ENCODE results near the gene RORB. TPM values are rescaled to one million over a fixed set of nuclear protein-coding genes. Genes with fewer than 3 reads are reported as not detected.
A peak's percentile ranks its signal among the peaks of the same experiment; 100 is the strongest.

Gene RORB
- total RNA-seq, 1 donor from 2014 or later: not detected

GRCh38 chr9:74681906-74682305, 184.8 kb downstream of the RORB start:
- Mint-ChIP-seq H3K4me1 (ENCODE audit: low read depth) (no peaks in the 10 kb centered on the region), H3K4me3 (ENCODE audit: low read depth) (no peak overlapping the region), H3K27me3 (no peaks in the 10 kb centered on the region), H3K27ac (no peak overlapping the region), H3K9me3 (ENCODE audit: low read depth) (no peaks in the 10 kb centered on the region), H3K36me3 (ENCODE audit: insufficient read depth) (no peaks in the 10 kb centered on the region)
- TF ChIP-seq CTCF (IDR thresholded peaks at IDR 0.05; ENCODE audit: unreplicated experiment): no peak
- DNase-seq (ENCODE audit: low spot score, unreplicated experiment): no peak

GRCh38 chr9:74683322-74683721, 186.2 kb downstream of the RORB start:
- Mint-ChIP-seq H3K4me3 (ENCODE audit: low read depth) (no peak overlapping the region), H3K4me1 (ENCODE audit: low read depth) (no peaks in the 10 kb centered on the region), H3K9me3 (ENCODE audit: low read depth) (no peaks in the 10 kb centered on the region), H3K27me3 (no peaks in the 10 kb centered on the region), H3K36me3 (ENCODE audit: insufficient read depth) (no peaks in the 10 kb centered on the region), H3K27ac (no peak overlapping the region)
- no peak for TF ChIP-seq CTCF (IDR thresholded peaks at IDR 0.05; ENCODE audit: unreplicated experiment)
- no peak for DNase-seq (ENCODE audit: low spot score, unreplicated experiment)

- no peak for DNase-seq (ENCODE audit: low spot score, unreplicated experiment)
- Mint-ChIP-seq H3K36me3 (ENCODE audit: insufficient read depth) (no peaks in the 10 kb centered on the region), H3K27ac (no peak overlapping the region), H3K27me3 (no peaks in the 10 kb centered on the region), H3K4me3 (ENCODE audit: low read depth) (no peak overlapping the region), H3K4me1 (ENCODE audit: low read depth) (no peaks in the 10 kb centered on the region), H3K9me3 (ENCODE audit: low read depth) (no peaks in the 10 kb centered on the region)
- TF ChIP-seq CTCF (IDR thresholded peaks at IDR 0.05; ENCODE audit: unreplicated experiment): no peak
These were observed 193.9 kb downstream of the RORB start for GRCh38 chr9:74691058-74691457.

GRCh38 chr9:74696520-74696919, 199.4 kb downstream of the RORB start:
- peak; percentile 19 for TF ChIP-seq CTCF (IDR thresholded peaks at IDR 0.05; ENCODE audit: unreplicated experiment)
- Mint-ChIP-seq H3K36me3 (ENCODE audit: insufficient read depth) (no peaks in the 10 kb centered on the region), H3K27me3 (no peaks in the 10 kb centered on the region), H3K4me3 (ENCODE audit: low read depth) (no peak overlapping the region), H3K4me1 (ENCODE audit: low read depth) (no peaks in the 10 kb centered on the region), H3K9me3 (ENCODE audit: low read depth) (no peaks in the 10 kb centered on the region), H3K27ac (no peak overlapping the region)
- no peak for DNase-seq (ENCODE audit: low spot score, unreplicated experiment)

- Mint-ChIP-seq H3K27me3 (no peaks in the 10 kb centered on the region), H3K4me1 (ENCODE audit: low read depth) (no peaks in the 10 kb centered on the region), H3K4me3 (ENCODE audit: low read depth) (no peak overlapping the region), H3K9me3 (ENCODE audit: low read depth) (no peaks in the 10 kb centered on the region), H3K36me3 (ENCODE audit: insufficient read depth) (no peaks in the 10 kb centered on the region), H3K27ac (no peak overlapping the region)
- TF ChIP-seq CTCF (IDR thresholded peaks at IDR 0.05; ENCODE audit: unreplicated experiment): no peak
- DNase-seq (ENCODE audit: low spot score, unreplicated experiment): no peak
These were observed 200.4 kb downstream of the RORB start for GRCh38 chr9:74697535-74697934.

Data from progenitor cell of endocrine pancreas (in vitro differentiated cells).